GM19035 (cell line): ENCODE data around the gene ABCD1.
"Not testable (repeated sequence)": the region's sequence is repeated elsewhere in the genome, so short reads cannot be mapped to it uniquely, and the experiment has no call there.

Experiments
- ATAC-seq: cut with Tn5 transposase; IDR thresholded peaks from one replicate; pipeline ENCODE4 v1.9.1; 2021; ENCODE audit not compliant: unreplicated experiment

Gene ABCD1

DNA sequence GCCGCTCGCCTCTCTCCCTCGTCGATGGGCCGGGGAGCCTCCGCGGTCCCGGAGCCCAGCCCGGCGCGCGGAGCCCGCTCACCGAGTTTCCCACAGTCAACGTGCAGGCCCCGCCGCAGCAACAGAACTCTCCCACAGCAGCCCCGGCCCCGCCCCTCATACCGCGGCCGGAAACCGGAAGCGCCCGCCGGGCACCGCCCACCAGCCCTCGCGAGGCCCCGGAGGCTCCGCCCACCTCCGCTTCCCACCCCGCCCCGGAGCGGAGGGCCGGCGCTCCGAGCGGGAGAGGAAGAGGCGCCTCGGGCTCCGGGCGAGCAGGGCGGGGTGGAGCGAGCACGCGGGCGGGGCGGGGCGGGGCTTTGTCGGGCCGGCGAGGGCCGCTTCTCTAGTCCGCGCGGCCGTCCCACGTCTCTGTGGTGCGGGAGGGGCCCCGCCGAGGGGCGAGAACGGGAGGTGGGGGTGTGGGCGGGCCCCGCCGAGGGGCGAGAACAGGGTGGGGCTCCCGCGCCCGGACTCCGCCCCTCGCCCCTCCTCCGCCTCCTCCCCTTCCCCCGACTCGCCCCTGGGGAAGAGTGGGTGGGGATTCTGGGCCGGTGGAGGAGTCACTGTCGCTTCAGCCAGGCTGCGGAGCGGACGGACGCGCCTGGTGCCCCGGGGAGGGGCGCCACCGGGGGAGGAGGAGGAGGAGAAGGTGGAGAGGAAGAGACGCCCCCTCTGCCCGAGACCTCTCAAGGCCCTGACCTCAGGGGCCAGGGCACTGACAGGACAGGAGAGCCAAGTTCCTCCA, at the start of gene ABCD1, which contains the start of gene BCAP31:
Gene ABCD1, plus strand, starts transcription at position 605 of the 787 bp plus-strand sequence. CDS start 411 bp downstream, outside the sequence.
Gene BCAP31, minus strand, starts transcription at position 136 of the 787 bp plus-strand sequence. CDS start 1,143 bp downstream, outside the sequence.
- peak; percentile 62 for ATAC-seq

DNA sequence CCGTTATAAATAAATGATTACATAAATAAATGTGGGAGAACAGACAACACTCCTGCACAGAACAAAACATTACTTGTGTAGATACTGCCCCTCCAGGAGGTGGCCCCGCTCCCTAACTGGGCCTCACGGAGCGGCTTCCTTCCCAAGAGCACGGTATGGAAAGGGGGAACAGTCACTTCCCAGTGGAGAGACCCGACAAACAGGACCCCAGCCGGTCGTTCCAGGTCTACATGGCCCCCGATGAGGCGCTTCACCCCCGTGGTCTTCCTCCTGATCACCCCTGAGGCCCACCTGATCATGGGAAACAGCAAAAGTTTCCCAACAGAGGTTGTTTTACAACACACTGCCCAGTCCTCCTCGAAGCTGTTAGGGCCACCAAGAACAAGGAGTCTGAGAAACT, 43.5 kb upstream of the ABCD1 start:
- no peak for ATAC-seq

DNA sequence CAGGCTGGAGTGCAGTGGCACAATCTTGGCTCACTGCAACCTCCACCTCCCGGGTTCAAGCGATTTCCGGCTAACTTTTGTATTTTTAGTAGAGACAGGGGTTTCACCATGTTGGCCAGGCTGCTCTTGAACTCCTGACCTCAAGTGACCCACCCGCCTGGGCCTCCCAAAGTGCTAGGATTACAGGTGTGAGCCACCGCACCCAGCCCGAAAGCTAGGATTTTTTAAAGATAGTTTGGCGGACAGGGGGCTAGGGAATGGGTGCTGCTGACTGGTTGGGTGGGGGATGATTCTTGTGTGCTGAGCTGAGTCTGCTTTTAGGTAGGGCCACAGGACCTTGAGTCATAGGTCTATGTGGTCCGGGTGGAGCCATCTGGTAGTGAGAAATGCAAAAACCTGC, 41.2 kb upstream of the ABCD1 start:
- not testable (repeated sequence) for ATAC-seq

DNA sequence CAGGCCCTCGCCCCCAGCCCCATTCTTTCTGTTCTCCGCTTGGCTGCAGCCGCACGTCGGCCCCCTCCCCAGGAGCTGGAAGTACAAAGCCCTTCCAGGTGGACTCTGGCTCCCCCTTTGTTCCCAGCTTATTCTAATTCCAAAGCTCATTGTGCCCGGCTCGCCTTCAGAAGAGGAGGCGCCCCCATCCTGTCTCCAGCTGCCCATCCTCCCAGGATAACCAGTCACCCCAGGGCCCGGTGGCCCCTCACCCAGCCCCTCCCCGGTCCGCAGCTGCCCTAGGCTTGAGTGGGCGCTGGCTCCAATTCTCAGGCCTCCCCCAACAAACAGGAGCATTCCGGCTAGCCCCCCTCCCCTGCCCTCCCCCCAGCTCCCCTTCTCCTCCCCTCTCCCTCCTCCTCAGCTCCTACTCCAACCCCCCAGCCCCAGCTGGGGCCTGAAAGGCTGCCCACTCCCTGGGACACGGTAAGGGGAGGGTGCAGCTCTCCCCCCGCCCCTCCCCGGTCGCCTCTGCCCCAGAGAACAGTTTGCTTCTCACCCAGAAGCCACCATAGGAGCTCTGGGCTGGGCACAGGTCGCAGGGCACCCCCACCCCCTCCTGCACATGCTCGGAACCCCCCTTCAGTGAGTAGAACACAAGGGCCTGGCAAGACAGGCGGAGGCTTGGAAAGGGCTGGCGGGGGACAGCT, 40.0 kb upstream of the ABCD1 start:
- no peak for ATAC-seq

DNA sequence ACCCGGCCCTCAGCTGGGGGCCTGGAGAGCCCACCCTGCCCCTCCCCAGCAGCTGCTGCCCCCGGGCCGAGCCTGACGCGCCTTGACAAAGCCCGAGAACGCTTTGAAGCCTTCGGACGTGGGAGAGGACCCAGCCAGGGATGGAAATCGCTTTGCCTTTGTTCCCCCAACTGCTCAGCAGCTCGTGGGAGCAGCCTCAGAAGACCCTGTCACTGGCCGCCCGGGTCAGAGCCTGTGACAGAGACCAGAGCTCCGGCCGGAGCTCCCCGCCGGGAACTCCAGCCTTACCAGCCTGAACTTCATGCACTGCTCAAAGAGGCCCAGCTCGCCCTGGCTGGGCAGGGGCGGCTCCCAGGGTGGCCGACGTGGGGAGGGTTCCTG, 39.5 kb upstream of the ABCD1 start:
- ATAC-seq: no peak

DNA sequence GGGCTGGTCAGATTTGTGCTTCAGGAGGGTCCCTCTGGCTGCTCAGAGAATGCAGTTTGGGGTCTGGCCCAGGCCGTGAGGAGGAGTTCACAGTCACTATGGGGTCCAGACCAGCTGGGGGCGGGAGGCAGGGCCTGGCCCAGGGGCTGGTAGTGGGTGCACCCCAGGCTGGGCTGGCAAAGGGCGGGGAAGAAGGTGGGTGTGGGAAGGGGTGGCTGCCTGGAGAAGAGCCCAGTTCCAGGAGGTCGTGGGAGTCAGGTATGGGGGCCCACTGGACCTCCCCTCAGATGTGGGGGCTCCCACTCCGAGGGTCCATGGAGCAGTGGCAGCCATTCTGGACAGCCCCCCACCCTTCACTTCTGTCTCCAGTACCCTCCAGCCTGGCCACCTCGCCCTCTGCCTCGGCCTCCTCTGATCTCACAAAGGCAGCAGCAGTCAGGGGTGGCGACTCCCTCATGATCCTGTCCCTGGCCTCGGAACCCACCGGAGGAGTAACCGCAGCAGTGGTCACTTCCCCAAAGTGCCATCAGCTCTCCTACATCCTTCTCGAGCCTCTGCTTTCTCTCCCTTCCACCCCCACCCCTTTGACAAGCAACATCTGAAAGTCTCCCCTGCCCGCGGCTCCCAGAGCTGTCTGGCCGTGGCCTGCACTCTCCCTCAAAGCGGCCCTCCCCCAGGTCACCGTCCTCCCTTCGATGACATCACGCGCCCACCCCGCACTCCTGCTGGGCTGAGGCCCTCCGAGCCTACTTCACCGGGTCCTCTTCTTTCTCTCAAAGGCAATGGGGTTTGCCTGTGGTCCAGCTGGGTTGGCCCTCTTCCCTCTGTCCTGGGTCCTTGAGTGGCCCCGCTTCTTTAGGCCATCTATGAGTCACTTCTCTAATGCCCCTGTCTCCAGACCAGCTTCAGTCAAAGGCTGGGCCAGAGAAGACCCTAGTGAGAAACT, 38.6 kb upstream of the ABCD1 start:
- ATAC-seq: no peak

DNA sequence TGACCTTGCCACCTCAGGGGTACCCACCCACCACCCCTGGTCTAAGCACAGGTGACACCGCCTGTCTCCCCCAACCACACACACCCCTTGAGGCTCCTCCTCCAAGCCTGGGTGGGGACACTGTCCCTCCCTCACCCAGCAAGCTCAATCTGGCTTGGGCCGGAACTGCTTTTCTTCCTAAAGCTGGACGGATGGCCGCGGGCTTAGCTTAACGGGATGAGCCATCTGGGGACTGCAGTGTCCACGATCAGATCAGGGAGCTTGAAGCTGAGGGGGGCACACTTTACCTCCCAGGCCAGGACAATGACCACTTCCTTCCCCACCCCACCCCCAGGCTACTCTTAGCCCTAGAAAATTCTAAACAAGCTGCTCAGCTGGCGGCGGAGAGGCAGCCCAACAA, 37.9 kb upstream of the ABCD1 start:
- ATAC-seq: no peak

DNA sequence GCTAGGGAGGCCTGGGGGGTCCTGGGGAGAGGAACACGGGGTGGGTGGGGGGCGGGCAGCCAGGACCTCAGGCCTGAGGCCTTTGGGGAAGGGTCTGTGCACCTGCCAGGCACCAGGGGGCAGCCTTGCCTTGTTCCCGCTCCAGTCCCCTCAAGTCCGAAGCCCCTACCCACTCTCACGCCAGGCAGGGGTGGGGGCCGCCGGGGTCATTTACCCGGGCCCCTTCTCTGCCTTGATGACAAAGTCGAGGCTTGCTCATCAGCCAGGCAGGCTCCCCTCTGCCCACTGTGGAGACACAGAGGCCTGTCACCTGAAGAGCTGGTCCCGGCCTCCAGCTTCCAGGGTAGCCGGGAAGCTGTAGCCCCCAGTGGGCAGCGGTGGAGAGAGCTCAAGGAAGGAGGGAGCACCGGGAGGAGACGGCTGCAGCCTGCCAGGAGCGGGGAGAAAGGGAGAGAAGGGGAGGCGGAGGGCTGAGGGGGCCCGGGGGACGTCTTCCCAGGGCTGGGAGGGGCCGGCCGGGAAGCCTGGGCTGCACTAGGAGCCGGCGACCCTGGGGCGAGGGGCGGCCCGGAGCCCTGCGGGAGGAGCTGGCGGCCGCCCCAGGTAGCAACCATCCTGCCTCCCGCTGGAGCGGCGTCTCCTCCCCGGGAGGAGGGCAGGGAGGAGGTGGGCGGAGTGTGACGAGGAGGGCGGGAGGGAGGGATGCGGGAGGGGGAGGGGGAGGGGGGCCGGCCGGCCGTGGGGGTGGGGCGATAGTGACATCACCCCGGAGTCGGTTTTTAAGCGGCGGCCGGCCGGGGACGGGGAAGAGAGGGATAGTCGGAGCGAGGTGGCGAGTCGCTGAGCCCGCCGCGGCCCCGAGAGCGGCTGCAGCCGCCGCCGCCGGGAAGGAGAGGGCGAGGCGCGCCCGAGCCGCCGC, 37.3 kb upstream of the ABCD1 start, which contains the start of gene SLC6A8:
Gene SLC6A8, plus strand, starts transcription at position 806 of the 919 bp plus-strand sequence. CDS start 649 bp downstream, outside the sequence.
- no peak for ATAC-seq

DNA sequence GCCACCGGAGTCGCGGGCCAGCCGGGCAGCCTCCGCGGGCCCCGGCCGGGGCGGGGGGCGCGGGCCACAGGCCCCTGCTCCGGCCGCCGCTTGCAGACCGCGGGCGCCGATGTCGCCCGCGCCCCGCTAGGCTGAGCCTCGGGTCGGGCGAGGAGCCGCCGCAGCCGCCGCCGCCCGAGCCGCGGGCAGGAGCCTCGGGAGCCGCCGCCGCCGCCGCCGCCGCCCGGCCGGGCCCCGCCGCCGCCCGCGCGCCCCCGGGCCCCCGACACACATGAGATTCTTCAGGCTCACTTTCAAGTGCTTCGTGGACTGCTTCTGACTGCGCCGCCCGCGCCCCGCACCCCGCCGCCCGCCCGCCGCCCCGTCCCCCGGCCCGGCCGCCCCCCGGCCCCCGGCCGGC, 36.6 kb upstream of the ABCD1 start:
- ATAC-seq: no peak

DNA sequence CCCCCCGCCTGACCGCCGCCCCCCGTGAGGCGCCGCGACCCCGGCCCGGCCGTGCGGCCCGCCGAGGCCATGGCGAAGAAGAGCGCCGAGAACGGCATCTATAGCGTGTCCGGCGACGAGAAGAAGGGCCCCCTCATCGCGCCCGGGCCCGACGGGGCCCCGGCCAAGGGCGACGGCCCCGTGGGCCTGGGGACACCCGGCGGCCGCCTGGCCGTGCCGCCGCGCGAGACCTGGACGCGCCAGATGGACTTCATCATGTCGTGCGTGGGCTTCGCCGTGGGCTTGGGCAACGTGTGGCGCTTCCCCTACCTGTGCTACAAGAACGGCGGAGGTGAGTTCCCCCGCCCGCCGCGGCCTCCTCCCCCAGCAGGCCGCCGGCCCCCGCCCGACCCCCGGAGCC, 36.1 kb upstream of the ABCD1 start:
- no peak for ATAC-seq

DNA sequence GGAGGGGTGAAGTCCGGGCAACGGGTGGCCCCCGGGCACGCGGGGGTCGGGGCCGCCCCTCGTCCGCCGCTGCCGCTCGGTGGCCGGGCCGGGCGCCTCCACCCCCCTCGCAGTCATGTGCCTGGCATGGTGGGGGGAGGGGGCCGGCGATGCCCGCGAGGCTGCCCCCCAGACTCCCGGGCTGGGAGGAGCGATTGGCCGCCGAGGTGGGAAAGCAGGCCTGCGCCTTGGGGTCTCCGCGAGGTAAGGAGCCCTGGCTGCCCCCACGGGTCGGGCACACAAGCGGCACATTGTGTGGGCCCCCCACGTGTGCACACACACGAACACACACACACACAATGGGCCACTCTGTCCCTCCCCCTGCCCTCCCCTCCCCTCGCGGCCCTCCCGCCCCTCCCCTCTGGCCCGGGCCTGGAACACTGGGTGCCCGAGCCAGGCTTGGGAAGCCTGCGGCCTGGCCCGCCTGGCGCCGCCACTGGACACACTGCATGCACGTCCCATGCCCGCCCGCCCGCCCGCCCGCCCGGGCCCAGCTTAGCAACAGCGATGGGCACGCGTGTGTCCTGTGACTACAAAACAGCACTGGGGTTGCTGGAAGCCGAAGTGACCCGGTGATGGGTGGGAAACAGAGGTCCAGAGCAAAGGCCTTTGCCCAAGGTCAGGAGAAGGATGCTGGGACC, 35.6 kb upstream of the ABCD1 start:
- ATAC-seq: no peak

DNA sequence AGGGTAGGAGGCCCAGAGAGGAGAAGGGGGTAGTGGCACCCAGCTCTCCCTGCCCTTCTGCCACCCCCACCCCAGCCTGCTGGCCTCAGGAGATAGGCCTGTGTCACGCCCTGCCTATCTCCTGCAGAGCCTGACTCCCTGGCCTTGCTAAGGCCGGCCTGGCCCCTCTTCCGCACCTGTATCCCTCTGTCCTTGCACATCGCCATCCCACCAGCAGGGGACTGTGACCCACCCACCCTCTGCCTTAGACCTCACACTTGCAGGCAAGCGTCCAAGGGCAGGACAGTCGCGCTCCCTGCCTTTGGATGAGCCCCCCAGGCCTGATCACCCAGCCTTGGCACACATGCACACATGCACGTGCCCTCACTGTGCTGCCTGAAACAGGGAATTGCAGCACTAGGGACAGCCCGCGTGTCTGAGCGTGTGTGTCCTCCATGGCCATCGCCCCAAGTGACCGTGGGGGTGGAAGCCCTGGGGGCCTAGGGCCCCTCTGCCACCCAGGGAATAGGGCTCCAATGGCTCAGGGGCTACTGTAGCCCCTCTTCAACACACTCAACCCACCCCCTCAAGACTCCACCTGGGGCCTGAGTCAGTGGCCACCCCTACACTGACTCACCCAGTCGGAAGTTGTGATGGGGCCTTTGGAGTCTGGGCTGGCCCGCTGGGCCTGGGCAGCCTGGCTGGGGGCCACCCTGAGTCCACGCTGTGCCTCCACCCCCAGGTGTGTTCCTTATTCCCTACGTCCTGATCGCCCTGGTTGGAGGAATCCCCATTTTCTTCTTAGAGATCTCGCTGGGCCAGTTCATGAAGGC, 34.8 kb upstream of the ABCD1 start:
- no peak for ATAC-seq

DNA sequence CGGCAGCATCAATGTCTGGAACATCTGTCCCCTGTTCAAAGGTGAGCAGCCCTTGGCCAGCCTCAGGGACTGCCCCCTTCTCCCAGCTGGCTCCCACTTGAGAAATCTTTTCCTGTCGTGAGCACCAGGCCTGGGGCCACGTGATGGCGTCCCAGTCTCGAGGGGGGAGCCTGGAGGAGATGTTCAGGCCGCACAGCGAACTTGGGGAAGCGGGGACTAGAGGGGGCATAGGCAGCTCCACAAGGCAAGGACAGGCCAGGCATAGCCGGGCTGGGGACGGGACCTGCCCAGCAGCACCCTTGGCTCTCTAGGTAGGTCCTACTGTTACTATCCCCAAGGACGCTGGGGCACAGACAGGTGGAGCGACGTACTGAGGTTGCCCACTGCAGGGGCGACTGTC, 34.2 kb upstream of the ABCD1 start:
- ATAC-seq: no peak

DNA sequence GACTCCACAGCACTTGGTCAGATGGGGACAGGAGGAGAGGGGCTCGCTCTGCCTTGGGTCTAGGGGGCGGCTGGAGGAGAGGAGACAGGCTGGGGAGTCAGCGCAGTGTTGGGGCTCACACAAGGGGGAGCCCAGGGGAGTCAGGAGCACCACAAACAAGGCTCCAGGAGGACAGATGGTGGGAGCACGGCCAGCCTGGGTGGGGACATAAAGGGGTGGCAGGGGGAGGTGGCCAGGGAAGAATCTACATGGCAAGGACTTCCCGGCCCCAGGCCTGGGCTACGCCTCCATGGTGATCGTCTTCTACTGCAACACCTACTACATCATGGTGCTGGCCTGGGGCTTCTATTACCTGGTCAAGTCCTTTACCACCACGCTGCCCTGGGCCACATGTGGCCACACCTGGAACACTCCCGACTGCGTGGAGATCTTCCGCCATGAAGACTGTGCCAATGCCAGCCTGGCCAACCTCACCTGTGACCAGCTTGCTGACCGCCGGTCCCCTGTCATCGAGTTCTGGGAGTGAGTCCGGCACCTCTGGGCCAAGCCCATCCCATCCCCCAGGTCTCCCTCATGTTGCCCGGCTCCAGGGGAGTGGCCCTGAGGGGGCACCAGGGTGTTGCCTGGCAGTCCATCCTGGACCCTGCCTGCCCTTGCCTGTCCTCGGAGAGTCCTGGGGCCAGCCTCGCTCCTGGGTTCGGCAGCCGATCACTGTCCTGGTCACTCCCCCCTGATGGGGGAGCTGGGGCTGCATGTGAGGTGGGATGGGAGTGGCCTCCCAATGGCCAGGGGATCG, 33.4 kb upstream of the ABCD1 start:
- not testable (repeated sequence) for ATAC-seq

DNA sequence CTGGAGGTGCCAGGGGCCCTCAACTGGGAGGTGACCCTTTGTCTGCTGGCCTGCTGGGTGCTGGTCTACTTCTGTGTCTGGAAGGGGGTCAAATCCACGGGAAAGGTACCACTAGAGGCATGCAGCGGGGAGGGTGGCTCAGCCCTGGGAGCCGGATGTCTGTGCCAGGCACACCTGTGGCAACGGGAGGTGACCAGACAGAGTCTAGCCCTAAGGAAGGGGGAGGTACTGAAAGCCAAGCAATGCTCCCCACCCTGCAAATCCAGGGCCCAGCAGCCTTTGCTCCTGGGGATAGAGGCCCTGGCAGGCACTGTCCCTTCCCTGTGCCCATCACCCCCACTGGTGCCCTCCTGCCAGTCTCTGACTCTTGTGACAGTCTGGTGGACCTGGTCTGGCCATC, 32.7 kb upstream of the ABCD1 start:
- ATAC-seq: no peak

DNA sequence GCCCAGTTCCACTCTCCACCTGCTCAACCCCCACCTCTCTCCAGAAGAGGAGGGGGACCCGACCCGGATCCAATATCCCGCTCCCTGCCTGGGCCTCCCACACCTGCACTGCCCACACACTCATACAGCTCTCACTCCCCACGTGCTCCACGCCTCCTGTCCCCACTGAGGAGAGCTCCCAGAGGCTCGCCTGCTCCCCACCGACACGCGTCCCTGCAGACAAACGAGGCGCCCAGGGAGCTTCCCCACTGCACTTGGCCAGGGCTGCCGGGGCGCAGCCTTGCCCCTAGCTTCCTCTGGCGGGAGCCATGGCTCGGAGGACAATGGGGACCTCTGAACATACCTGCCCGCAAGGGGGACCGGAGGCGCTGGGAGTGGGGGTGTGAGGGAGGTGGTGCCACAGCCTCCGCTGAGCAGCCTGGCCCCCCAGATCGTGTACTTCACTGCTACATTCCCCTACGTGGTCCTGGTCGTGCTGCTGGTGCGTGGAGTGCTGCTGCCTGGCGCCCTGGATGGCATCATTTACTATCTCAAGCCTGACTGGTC, 32.0 kb upstream of the ABCD1 start:
- no peak for ATAC-seq

DNA sequence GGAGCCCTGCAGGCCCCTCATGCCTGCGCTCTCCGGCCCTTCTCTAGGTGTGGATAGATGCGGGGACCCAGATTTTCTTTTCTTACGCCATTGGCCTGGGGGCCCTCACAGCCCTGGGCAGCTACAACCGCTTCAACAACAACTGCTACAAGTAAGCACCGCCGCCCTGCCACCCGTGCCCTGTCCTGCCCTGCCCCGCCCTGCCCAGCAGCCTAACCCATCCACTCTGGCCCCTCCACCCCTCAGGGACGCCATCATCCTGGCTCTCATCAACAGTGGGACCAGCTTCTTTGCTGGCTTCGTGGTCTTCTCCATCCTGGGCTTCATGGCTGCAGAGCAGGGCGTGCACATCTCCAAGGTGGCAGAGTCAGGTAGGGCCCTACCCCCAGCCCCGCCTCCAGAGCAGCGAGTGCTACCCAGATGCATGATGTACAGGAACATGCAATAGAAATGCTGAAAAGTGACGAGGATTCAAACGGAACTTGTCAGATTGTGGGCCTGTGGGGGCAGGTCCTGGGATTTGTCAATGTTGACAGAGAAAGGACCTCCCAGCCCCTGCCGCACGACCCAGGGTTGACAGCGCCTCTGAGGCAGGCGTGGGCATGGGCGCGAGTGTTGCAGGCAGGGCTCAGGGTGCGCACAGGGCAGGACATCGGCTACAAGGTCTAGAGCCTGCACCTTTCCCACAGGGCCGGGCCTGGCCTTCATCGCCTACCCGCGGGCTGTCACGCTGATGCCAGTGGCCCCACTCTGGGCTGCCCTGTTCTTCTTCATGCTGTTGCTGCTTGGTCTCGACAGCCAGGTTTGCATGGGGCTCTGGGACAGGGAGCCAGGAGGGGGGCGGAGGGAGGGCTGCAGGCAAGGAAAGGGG, 31.2 kb upstream of the ABCD1 start:
- no peak for ATAC-seq
